ENCODE results near the gene ZNF783.

The ZNF783 gene

GRCh38 chr7:149254181-149254858, 7.7 kb upstream of the ZNF783 start:
- TF ChIP-seq CTCF (IDR thresholded peaks at IDR 0.05; ENCODE audit: low read length), result no peak
- TF ChIP-seq EZH2phosphoT487 (IDR thresholded peaks at IDR 0.05; ENCODE audit: low read length), result no peak
- no peak for TF ChIP-seq EZH2 (optimal IDR thresholded peaks at IDR 0.05; ENCODE audit: low read depth, low read length)
- Histone ChIP-seq H3K27ac (ENCODE audit: low read length) (no peak overlapping the region), H3K9me3 (replicated peaks; ENCODE audit: insufficient read depth, low read length) (no peaks in the 10 kb centered on the region), H3K27me3 (replicated peaks; ENCODE audit: insufficient read depth, low read length) (no peaks in the 10 kb centered on the region), H3K9me2 (replicated peaks; ENCODE audit: insufficient read depth, low read length) (no peaks in the 10 kb centered on the region), H3K4me1 (ENCODE audit: low read length) (no peaks in the 10 kb centered on the region), H2AFZ (ENCODE audit: low read length) (no peak overlapping the region), H3F3A (ENCODE audit: insufficient read depth, low read length) (no peaks in the 10 kb centered on the region), H3K79me2 (ENCODE audit: low read length) (no peaks in the 10 kb centered on the region), H3K4me3 (ENCODE audit: low read length) (no peak overlapping the region), H3K36me3 (replicated peaks; ENCODE audit: insufficient read depth, low read length) (no peaks in the 10 kb centered on the region; the same call in 1 of the 2 replicates), H3K9ac (ENCODE audit: low read length) (no peak overlapping the region), H4K20me1 (ENCODE audit: insufficient read depth, low read length) (no peaks in the 10 kb centered on the region), H3K4me2 (ENCODE audit: low read depth, low read length) (no peak overlapping the region)
- no peak for DNase-seq

DNA sequence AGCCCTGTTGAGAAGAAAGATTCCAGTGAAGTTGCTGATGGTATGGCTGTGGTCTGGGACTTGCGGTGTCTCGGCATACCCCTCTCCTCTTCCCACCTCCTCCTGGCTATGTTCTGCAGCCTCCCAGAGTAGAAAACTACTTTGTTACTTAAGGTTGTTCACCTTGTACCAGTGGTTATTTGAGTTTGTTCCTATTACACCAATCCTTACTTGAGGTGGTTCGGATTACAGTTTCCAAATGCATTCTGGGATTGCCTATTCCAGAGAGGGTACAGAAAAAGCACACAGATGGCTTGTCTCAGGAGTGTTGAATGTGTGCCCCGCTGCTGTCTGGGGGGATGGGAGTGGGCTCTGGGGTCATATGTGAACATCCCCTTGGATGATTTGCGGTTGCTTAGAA, 6.8 kb upstream of the ZNF783 start:
- Histone ChIP-seq H4K20me1 (ENCODE audit: insufficient read depth, low read length) (no peaks in the 10 kb centered on the region), H2AFZ (ENCODE audit: low read length) (no peak overlapping the region), H3K4me2 (ENCODE audit: low read depth, low read length) (no peak overlapping the region), H3F3A (ENCODE audit: insufficient read depth, low read length) (no peaks in the 10 kb centered on the region), H3K36me3 (replicated peaks; ENCODE audit: insufficient read depth, low read length) (no peaks in the 10 kb centered on the region; the same call in 1 of the 2 replicates), H3K27me3 (replicated peaks; ENCODE audit: insufficient read depth, low read length) (no peaks in the 10 kb centered on the region), H3K9me2 (replicated peaks; ENCODE audit: insufficient read depth, low read length) (no peaks in the 10 kb centered on the region), H3K4me1 (ENCODE audit: low read length) (no peaks in the 10 kb centered on the region), H3K9ac (ENCODE audit: low read length) (no peak overlapping the region), H3K27ac (ENCODE audit: low read length) (no peak overlapping the region), H3K4me3 (ENCODE audit: low read length) (no peak overlapping the region), H3K9me3 (replicated peaks; ENCODE audit: insufficient read depth, low read length) (no peaks in the 10 kb centered on the region), H3K79me2 (ENCODE audit: low read length) (no peaks in the 10 kb centered on the region)
- TF ChIP-seq CTCF (IDR thresholded peaks at IDR 0.05; ENCODE audit: low read length), result no peak
- no peak for TF ChIP-seq EZH2 (optimal IDR thresholded peaks at IDR 0.05; ENCODE audit: low read depth, low read length)
- TF ChIP-seq EZH2phosphoT487 (IDR thresholded peaks at IDR 0.05; ENCODE audit: low read length), result no peak
- DNase-seq, result no peak

DNA sequence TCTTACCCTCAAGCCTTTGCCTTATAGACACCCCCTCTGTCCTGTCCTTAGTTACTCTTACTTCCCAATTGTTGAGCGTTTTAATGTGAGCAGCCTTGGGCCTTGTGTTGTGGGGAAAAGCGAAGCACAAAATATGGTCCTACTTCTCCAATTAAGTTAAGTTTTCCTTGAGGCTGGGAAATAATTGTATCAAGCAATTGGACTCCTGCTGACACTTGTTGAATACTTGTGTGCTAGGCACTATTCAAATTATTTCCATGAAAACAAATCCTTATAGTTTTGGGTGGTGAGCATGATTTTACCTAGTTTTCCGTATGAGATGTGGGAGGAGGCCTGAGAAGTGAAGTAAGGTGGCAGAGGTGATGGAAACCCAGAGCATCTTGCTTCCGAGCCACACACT, 5.4 kb upstream of the ZNF783 start:
- H3K9ac ChIP-seq (ENCODE audit: low read length), result no peak overlapping the region
- no peak overlapping the region for H2AFZ ChIP-seq (ENCODE audit: low read length)
- H3K9me3 ChIP-seq (replicated peaks; ENCODE audit: insufficient read depth, low read length), result no peaks in the 10 kb centered on the region
- peaks cover 9% of the 10 kb centered on the region; the same call in 1 of the 2 replicates for H3K4me1 ChIP-seq (ENCODE audit: low read length)
- H3K4me2 ChIP-seq (ENCODE audit: low read depth, low read length), result no peak overlapping the region
- no peak overlapping the region for H3K27ac ChIP-seq (ENCODE audit: low read length)
- H3K9me2 ChIP-seq (replicated peaks; ENCODE audit: insufficient read depth, low read length), result no peaks in the 10 kb centered on the region
- no peaks in the 10 kb centered on the region for H3K27me3 ChIP-seq (replicated peaks; ENCODE audit: insufficient read depth, low read length)
- no peaks in the 10 kb centered on the region for H3K79me2 ChIP-seq (ENCODE audit: low read length)
- no peak for DNase-seq
- no peak overlapping the region for H3K4me3 ChIP-seq (ENCODE audit: low read length)
- no peaks in the 10 kb centered on the region for H4K20me1 ChIP-seq (ENCODE audit: insufficient read depth, low read length)
- no peaks in the 10 kb centered on the region; the same call in 1 of the 2 replicates for H3K36me3 ChIP-seq (replicated peaks; ENCODE audit: insufficient read depth, low read length)
- TF ChIP-seq CTCF (IDR thresholded peaks at IDR 0.05; ENCODE audit: low read length) (no peak), EZH2 (optimal IDR thresholded peaks at IDR 0.05; ENCODE audit: low read depth, low read length) (no peak), EZH2phosphoT487 (IDR thresholded peaks at IDR 0.05; ENCODE audit: low read length) (no peak)
- H3F3A ChIP-seq (ENCODE audit: insufficient read depth, low read length), result peaks cover 8% of the 10 kb centered on the region
